PC-9 (cell line): ENCODE data around the gene ROBO1. TPM values are rescaled to one million over a fixed set of nuclear protein-coding genes. Genes with fewer than 3 reads are reported as not detected.

Experiments used
- BruUV-seq: library from RNA; stranded (reverse); fragments of 400-500 nt; replicated peaks from 2 replicates; lab custom pipeline; 2021; lab: Mats Ljungman, UMichigan
- CTCF ChIA-PET: fragments of 300-600 bp; sonication (Branson Sonifier 250); formaldehyde crosslinking; loops from one replicate; lab custom pipeline; 2022; ENCODE audit warnings: antibody characterized with exemption; lab: Charles Lee
- POLR2A ChIA-PET: fragments of 300-600 bp; sonication (Branson Sonifier 250); formaldehyde crosslinking; loops from one replicate; lab custom pipeline; 2022; ENCODE audit warnings: antibody characterized with exemption; ENCODE audit not compliant: unreplicated experiment; lab: Charles Lee
- DNase-seq, 2 experiments: peaks; one replicate each; pipeline versions ENCODE4 v3.0.0 to v3.0.0-alpha.2; 2015 to 2022; ENCODE audit warnings: mixed read lengths in 1 of 2
- H2AFZ ChIP-seq: fragments of 200-600 bp; sonication (generic); 2 replicates; pipeline ENCODE4 v1.8.1; 2017; ENCODE audit warnings: antibody characterized with exemption
- H3F3A ChIP-seq: fragments of 200-600 bp; sonication (generic); 2 replicates; pipeline ENCODE4 v1.8.1; 2017; ENCODE audit warnings: antibody characterized with exemption, mild to moderate bottlenecking, low read depth; ENCODE audit not compliant: insufficient read depth
- H3K27ac ChIP-seq: fragments of 200-600 bp; sonication (generic); 2 replicates; pipeline ENCODE4 v1.6.1; 2016; ENCODE audit warnings: mixed run types
- H3K27me3 ChIP-seq: fragments of 200-600 bp; sonication (generic); 2 replicates; pipeline ENCODE4 v1.6.1; 2016; ENCODE audit warnings: low read depth, mixed run types; ENCODE audit not compliant: insufficient read depth
- H3K36me3 ChIP-seq: fragments of 200-600 bp; sonication (generic); 2 replicates; pipeline ENCODE4 v1.6.1; 2016; ENCODE audit warnings: low read depth, mixed run types
- H3K4me1 ChIP-seq: fragments of 200-600 bp; sonication (generic); replicated peaks from 2 replicates; pipeline ENCODE4 v1.6.1; 2016; ENCODE audit warnings: mixed run types; ENCODE audit not compliant: insufficient read depth
- H3K4me2 ChIP-seq: fragments of 200-600 bp; sonication (generic); 2 replicates; pipeline ENCODE4 v1.6.1; 2017; ENCODE audit warnings: mixed run types
- H3K4me3 ChIP-seq: fragments of 200-600 bp; sonication (generic); 2 replicates; pipeline ENCODE4 v1.6.1; 2016; ENCODE audit warnings: mixed run types
- H3K79me2 ChIP-seq: fragments of 200-600 bp; sonication (generic); 2 replicates; pipeline ENCODE4 v1.6.1; 2017; ENCODE audit warnings: low read depth, mixed run types
- H3K9me2 ChIP-seq: fragments of 200-600 bp; sonication (generic); 2 replicates; pipeline ENCODE4 v1.8.1; 2017; ENCODE audit warnings: mild to moderate bottlenecking; ENCODE audit not compliant: insufficient read depth
- H3K9me3 ChIP-seq: fragments of 200-600 bp; sonication (generic); 2 replicates; pipeline ENCODE4 v1.8.1; 2016; ENCODE audit warnings: low read depth; ENCODE audit not compliant: insufficient read depth
- H4K20me1 ChIP-seq: fragments of 200-600 bp; sonication (generic); 2 replicates; pipeline ENCODE4 v1.8.1; 2017; ENCODE audit not compliant: insufficient read depth
- CTCF ChIP-seq: fragments of 200-600 bp; sonication (generic); conservative IDR thresholded peaks from 2 replicates; pipeline ENCODE4 v1.6.1; 2017; ENCODE audit warnings: mixed run types, antibody characterized with exemption, mild to moderate bottlenecking, moderate library complexity
- EZH2 ChIP-seq: fragments of 200-600 bp; sonication (generic); IDR thresholded peaks from 2 replicates; pipeline ENCODE4 v1.8.0; 2017; ENCODE audit warnings: antibody characterized with exemption, low read depth
- intact Hi-C: fragments of 100-400 bp; cut with micrococcal nuclease; formaldehyde crosslinking; loops from one replicate; pipeline ENCODE4 v1.10.0; 2022; ENCODE audit not compliant: unreplicated experiment
- total RNA-seq: library from RNA; stranded (reverse); gene quantifications from 2 replicates; pipeline ENCODE4 v1.2.3, GENCODE V29; 2021

Gene ROBO1
- total RNA-seq, 1 experiment from 2014 or later: 17.5 TPM

GRCh38 chr3:78788839-78789238, 979.0 kb downstream of the ROBO1 start:
- POLR2A ChIA-PET: no interaction called here
- H3K27me3 ChIP-seq: no peaks in the 10 kb centered on the region
- no peaks in the 10 kb centered on the region for H3K4me1 ChIP-seq
- no peaks in the 10 kb centered on the region for H3K36me3 ChIP-seq
- H3F3A ChIP-seq: no peaks in the 10 kb centered on the region
- no TSS peak for BruUV-seq
- TF ChIP-seq EZH2 (no peak), CTCF (no peak)
- H2AFZ ChIP-seq: no peak overlapping the region
- H3K4me3 ChIP-seq: no peak overlapping the region
- H3K9me2 ChIP-seq: no peaks in the 10 kb centered on the region
- no peaks in the 10 kb centered on the region for H3K79me2 ChIP-seq
- no peaks in the 10 kb centered on the region for H4K20me1 ChIP-seq
- intact Hi-C loops: no loop called here
- no peak overlapping the region for H3K4me2 ChIP-seq
- no peaks in the 10 kb centered on the region for H3K9me3 ChIP-seq
- H3K27ac ChIP-seq: no peak overlapping the region
- CTCF ChIA-PET: no interaction called here
- no peak for DNase-seq

- DNase-seq: no peak
- intact Hi-C loops: no loop called here
- ChIA-PET CTCF (no interaction called here), POLR2A (interaction anchor here (0.8 kb wide), 1 partner anchor 10 kb away, joined by 4 read pairs; no protein-coding TSS in a partner anchor)
- Histone ChIP-seq H3F3A (no peaks in the 10 kb centered on the region), H3K27ac (no peak overlapping the region), H3K9me2 (no peaks in the 10 kb centered on the region), H3K79me2 (no peaks in the 10 kb centered on the region), H3K4me2 (no peak overlapping the region), H3K4me1 (no peaks in the 10 kb centered on the region), H3K9me3 (no peaks in the 10 kb centered on the region), H4K20me1 (no peaks in the 10 kb centered on the region), H2AFZ (no peak overlapping the region), H3K4me3 (no peak overlapping the region), H3K36me3 (no peaks in the 10 kb centered on the region), H3K27me3 (no peaks in the 10 kb centered on the region)
- TF ChIP-seq EZH2: no peak
- no peak for TF ChIP-seq CTCF
- BruUV-seq: no TSS peak
These were observed 982.8 kb downstream of the ROBO1 start for GRCh38 chr3:78785004-78785403.

- Histone ChIP-seq H4K20me1 (no peaks in the 10 kb centered on the region), H3K4me1 (no peaks in the 10 kb centered on the region), H3K4me3 (no peak overlapping the region), H3K36me3 (no peaks in the 10 kb centered on the region), H3K4me2 (no peak overlapping the region), H3K27me3 (no peaks in the 10 kb centered on the region), H3F3A (no peaks in the 10 kb centered on the region), H3K27ac (no peak overlapping the region), H2AFZ (no peak overlapping the region), H3K9me3 (no peaks in the 10 kb centered on the region), H3K79me2 (no peaks in the 10 kb centered on the region), H3K9me2 (no peaks in the 10 kb centered on the region)
- TF ChIP-seq EZH2 (no peak), CTCF (no peak)
- intact Hi-C loops: no loop called here
- no peak for DNase-seq
- ChIA-PET POLR2A (no interaction called here), CTCF (no interaction called here)
- BruUV-seq: no TSS peak
These were observed 986.4 kb downstream of the ROBO1 start for GRCh38 chr3:78781351-78781750.
